ENCODE measurements around the gene ZCCHC7.
A peak's percentile ranks its signal among the peaks of the same experiment; 100 is the strongest.
"Not testable (repeated sequence)": the region's sequence is repeated elsewhere in the genome, so short reads cannot be mapped to it uniquely, and the experiment has no call there.

ZCCHC7 gene

DNA sequence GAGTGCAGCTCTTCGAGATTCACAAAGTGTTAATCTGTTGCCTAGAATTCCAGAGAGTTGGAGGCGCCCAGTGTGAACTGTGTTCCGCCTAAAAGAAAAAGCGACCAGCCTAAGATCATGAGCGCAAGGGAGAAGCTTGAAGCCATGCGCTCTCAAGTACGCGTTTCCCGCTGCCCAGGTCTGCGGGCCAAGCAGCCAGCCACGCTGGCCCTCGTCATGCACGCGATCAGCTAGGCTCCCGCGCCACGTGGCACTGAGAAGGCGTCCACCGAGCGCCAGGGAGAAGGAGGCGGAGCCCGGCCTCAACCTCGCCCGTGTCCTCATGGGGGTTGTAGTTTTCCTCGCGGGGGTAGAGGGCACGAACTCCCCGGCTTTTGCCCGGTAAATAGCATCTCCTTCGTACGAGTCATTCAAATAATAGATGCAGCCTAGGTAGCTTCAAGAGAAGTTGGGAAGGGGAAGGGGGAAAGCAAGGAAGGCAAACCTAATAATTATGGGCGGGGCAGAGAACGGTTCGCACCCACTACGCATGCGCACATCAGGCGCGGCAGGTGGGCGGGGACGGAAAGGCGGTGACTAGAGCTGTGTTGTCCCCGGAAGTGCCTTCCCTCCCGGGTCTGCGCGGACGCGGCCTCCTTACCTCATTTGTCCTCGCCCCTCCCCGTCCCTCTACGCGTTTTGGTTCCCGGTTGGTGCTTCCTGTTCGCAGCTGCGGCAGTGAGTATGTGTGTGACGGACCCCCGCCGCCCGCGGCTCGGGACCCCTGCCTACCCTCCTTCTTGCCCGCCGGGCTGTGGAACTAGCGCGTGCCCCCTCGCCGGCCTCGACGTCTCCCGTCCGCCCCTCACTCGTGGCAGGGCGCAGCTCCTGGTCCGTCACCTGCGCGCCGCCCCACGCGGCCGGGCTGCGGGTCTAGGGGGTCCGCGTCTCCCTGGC, at the start of gene ZCCHC7:
TSS of gene ZCCHC7 (plus strand) at position 668 of the 936 bp plus-strand sequence.
- DNase-seq (ENCODE audit: insufficient read length, low spot score), result peak; percentile 94
- FAIRE-seq, result peak; percentile 97

DNA sequence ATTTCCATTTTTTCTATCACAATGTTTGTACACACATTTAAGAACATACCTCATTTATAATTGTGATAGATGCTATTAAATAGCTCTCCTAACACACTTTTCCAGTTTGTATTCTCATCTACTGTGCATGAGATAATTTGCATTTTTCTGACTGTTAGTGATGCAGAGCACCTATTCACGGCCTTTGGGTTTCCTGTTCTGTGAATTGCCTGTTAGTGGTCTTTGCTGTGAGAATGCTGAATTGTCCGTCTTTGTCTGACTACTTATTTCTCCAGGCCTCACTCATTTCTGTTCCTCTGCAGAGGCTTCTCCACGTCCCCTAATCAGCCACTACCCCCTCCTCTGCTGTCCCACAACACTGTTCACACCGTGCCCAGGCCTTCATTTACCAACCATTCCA, 45.6 kb upstream of the ZCCHC7 start:
- DNase-seq (ENCODE audit: insufficient read length, low spot score); FAIRE-seq: not testable (repeated sequence)

DNA sequence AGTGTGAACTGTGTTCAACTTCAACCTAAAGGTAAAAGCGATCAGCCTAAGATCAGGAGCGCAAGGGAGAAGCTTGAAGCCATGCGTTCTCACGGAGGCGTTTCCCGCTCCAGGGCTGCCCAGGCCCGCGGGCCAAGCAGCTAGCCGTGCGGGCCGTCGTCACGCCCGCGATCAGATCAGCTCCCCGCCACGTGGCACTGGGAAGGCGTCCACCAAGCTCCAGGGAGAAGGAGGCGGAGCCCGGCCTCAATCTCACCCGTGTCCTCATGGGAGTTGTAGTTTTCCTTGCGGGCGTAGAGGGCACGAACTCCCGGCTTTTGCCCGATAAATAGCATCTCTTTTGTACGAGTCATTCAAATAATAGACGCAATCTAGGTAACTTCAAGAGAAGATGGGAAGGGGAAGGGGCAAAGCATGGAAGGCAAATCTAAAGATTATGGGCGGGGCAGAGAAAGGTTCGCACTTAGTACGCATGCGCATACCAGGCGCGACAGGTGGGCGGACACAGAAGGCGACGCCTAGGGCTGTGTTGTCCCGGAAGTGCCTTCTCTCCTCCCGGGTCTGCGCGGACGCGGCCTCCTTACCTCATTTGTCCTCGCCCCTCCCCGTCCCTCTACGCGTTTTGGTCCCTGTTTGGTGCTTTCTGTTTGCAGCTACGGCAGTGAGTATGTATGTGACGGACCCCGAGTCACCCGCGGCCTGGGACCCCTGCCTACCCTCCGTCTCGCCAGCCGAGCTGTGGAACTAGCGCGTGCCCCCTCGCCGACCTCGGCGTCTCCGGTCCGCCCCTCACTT, 40.8 kb upstream of the ZCCHC7 start:
- peak; percentile 91 for DNase-seq (ENCODE audit: insufficient read length, low spot score)
- FAIRE-seq, result peak; percentile 90

DNA sequence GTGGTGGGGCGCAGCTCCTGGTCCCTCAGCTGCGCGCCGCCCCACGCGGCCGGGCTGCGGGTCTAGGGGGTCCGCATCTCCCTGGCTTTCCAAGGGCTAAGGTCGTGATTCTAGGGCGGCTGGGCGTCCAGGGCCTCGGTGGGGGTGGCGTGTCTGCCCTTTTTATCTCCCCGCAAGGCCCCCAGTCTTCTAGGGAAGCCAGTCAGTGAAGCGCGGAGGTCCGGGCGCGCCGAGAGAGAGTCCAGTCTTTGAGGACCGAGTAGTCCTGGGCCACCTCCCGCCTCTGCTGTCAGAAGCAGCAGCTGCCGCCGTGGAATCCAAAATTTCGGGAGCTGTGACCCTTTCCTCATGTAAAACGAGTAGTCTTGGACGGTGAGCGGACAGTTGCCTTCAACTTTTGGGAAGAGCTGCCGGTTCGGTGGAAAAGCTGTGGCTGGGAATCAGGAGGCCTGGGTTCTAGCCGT, 40.2 kb upstream of the ZCCHC7 start:
- FAIRE-seq; DNase-seq (ENCODE audit: insufficient read length, low spot score): not testable (repeated sequence)

- not testable (repeated sequence) for DNase-seq (ENCODE audit: insufficient read length, low spot score); FAIRE-seq
These were observed 38.9 kb upstream of the ZCCHC7 start for GRCh38 chr9:37081507-37081906.

GRCh38 chr9:37082214-37082765, 38.1 kb upstream of the ZCCHC7 start:
- no peak for FAIRE-seq
- no peak for DNase-seq (ENCODE audit: insufficient read length, low spot score)

GRCh38 chr9:37083654-37084053, 36.7 kb upstream of the ZCCHC7 start:
- DNase-seq (ENCODE audit: insufficient read length, low spot score), result no peak
- FAIRE-seq, result no peak

DNA sequence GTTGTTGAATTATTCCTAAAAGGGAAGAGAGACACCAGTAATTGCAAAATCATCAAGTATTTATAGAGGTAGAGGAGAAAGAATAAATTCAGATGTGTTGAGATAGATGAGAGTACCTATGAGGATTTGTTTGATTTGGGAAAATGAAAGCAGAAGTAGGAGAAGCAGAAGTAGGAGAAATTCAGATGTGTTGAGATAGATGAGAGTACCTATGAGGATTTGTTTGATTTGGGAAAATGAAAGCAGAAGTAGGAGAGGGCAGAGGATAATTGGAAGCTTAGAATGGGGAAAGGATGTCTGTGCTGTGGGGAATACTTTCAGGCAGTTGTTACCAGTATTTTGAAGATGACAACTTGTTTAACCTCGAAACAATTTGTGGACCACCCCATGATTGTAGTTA, 35.1 kb upstream of the ZCCHC7 start:
- DNase-seq (ENCODE audit: insufficient read length, low spot score), result no peak
- FAIRE-seq, result peak; percentile 48

GRCh38 chr9:37092714-37093295, 27.6 kb upstream of the ZCCHC7 start:
- FAIRE-seq, result not testable (repeated sequence)

GRCh38 chr9:37094751-37095150, 25.6 kb upstream of the ZCCHC7 start:
- DNase-seq (ENCODE audit: insufficient read length, low spot score), result no peak
- no peak for FAIRE-seq

More at GRCh38 chr9:37092714-37093295, 27.6 kb upstream of the ZCCHC7 start:
- DNase-seq (ENCODE audit: insufficient read length, low spot score), result not testable (repeated sequence)

GRCh38 chr9:37096628-37097027, 23.7 kb upstream of the ZCCHC7 start:
- no peak for FAIRE-seq
- no peak for DNase-seq (ENCODE audit: insufficient read length, low spot score)

GRCh38 chr9:37097294-37097693, 23.1 kb upstream of the ZCCHC7 start:
- no peak for DNase-seq (ENCODE audit: insufficient read length, low spot score)
- no peak for FAIRE-seq

DNA sequence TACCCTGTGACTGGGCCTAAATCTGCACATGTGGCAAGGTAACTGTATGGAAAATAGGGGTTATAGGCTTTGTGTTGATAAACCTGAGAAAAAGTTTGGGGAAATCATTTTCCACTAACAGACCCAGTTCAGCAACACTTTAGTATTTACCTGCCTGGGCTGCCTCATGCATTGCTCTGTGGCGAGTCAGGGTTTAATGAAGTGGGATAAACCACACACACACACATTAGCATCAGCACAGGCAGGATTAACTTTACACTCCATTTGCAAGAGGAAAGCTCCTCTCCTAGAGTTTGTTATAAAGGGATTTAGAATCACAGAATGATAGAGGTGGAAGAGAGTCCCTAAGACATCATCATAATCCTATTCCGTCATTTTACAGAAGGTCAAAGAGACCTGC, 20.0 kb upstream of the ZCCHC7 start:
- DNase-seq (ENCODE audit: insufficient read length, low spot score), result no peak
- no peak for FAIRE-seq

DNA sequence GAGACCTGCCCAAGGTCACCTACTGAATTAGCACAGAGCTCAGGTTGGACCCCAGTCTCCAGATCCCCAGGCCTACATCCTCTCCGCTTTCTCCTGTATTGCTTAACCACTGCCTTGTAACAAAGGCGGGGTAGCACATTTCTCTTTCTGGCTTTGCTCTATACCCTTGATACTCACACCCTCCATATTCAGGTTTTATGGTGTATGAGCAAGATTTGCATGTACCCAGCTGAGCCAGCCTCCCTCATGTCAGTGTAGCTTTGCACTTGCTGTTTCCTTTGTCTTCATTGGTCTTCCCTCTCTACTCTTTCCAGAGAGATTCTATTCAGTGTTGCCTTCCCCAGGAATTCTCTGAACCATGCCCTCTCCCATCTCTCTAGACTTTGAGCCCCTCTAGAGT, 19.6 kb upstream of the ZCCHC7 start:
- FAIRE-seq, result peak; percentile 36
- no peak for DNase-seq (ENCODE audit: insufficient read length, low spot score)

DNA sequence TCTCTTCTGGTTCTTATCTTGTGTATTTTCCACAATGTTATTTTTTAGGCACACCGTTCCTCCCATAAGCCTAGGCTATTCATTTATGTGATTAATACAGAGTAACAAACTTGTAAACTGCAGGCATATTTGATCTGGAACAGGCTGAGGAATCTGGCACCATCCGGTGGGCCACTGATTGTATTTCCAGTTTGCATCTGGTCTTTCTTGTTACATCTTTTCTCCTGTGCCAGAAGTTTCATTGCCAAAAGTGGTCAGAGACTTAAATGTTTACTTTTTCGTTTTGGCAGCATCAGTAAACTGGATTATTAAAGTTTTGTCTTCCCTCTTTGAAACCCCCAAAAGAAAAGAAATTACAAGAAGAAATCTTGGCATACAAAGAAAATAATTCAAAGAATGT, 17.9 kb upstream of the ZCCHC7 start:
- DNase-seq (ENCODE audit: insufficient read length, low spot score), result no peak
- FAIRE-seq, result no peak

DNA sequence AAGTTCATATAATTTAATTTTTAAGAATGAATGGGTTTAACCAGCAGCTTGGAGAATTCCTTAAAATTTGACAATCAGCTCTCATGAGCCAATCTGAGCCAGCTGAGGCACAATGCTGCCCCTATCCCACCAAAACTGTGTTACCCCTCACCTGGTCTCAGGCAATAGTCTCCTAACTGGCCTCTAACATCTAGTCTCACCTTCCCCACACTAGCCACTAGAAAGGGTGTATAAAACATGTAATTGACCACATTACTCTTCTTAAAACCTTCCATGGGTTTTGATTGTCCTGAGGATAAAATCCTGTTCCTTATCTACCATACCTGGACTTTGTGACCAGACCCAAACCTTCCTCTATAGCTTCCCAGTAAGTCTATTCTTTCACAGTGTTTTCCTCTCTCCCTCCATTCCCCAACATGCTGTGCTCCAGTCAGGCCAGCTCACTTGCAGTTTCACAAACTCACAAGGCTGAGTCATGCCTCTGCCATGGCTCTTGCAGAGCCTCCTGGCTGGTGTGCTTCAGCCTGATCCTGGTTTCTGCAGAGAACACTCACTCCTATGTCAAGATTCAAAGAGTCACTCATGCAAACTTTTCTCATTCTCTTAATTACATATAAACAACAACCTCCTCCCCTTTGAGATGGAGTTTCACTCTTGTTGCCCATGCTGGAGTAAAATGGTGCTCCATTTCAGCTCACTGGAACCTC, 16.0 kb upstream of the ZCCHC7 start:
- DNase-seq (ENCODE audit: insufficient read length, low spot score) (no peak), FAIRE-seq (no peak)

DNA sequence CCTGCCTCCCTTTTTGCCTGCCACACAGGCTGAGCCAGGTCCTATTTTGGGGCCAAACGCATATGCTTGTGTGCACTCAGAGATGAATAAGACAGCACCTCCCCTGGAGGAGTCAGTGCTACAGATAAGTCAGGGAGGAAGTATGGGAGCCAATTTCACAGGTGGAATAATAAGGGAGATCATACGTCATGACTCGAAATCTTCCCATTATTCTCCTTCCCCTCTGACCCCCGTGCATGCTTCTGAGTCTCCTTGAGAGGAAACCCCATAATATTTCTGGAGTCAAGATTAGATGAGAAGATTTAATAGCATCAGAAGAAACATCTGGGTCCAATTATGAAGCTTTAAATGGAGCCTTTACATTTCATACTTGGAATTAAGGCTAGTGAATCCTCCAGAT, 15.1 kb upstream of the ZCCHC7 start:
- no peak for DNase-seq (ENCODE audit: insufficient read length, low spot score)
- FAIRE-seq, result no peak

GRCh38 chr9:37107701-37108100, 12.7 kb upstream of the ZCCHC7 start:
- FAIRE-seq, result no peak

GRCh38 chr9:37114442-37114841, 5.9 kb upstream of the ZCCHC7 start:
- DNase-seq (ENCODE audit: insufficient read length, low spot score); FAIRE-seq: not testable (repeated sequence)

More at GRCh38 chr9:37107701-37108100, 12.7 kb upstream of the ZCCHC7 start:
- no peak for DNase-seq (ENCODE audit: insufficient read length, low spot score)

GRCh38 chr9:37117956-37118355, 2.4 kb upstream of the ZCCHC7 start:
- DNase-seq (ENCODE audit: insufficient read length, low spot score) (no peak), FAIRE-seq (no peak)
